Measurements from ENCODE around the gene RAET1L.
A peak's percentile ranks its signal among the peaks of the same experiment; 100 is the strongest.
"Not testable (repeated sequence)": the region's sequence is repeated elsewhere in the genome, so short reads cannot be mapped to it uniquely, and the experiment has no call there.

The RAET1L gene

GRCh38 chr6:150068720-150069648 is 43.7 kb upstream of the RAET1L start, which contains the start of gene ULBP3:
Gene ULBP3 (minus strand): TSS chr6:150069121. CDS start chr6:150069066, 55 bp downstream.
- DNase-seq (ENCODE audit: extremely low read depth, low read depth) = peak; percentile 81
- TF ChIP-seq, protein P1, sequence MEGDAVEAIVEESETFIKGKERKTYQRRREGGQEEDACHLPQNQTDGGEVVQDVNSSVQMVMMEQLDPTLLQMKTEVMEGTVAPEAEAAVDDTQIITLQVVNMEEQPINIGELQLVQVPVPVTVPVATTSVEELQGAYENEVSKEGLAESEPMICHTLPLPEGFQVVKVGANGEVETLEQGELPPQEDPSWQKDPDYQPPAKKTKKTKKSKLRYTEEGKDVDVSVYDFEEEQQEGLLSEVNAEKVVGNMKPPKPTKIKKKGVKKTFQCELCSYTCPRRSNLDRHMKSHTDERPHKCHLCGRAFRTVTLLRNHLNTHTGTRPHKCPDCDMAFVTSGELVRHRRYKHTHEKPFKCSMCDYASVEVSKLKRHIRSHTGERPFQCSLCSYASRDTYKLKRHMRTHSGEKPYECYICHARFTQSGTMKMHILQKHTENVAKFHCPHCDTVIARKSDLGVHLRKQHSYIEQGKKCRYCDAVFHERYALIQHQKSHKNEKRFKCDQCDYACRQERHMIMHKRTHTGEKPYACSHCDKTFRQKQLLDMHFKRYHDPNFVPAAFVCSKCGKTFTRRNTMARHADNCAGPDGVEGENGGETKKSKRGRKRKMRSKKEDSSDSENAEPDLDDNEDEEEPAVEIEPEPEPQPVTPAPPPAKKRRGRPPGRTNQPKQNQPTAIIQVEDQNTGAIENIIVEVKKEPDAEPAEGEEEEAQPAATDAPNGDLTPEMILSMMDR (IDR thresholded peaks at IDR 0.05; ENCODE audit: low read depth, low read length, missing control alignments) = peak; percentile 52
- peak within 1 kb of the TSS; percentile 60 for H3K4me3 ChIP-seq (replicated peaks; ENCODE audit: low read depth, low read length)

DNA sequence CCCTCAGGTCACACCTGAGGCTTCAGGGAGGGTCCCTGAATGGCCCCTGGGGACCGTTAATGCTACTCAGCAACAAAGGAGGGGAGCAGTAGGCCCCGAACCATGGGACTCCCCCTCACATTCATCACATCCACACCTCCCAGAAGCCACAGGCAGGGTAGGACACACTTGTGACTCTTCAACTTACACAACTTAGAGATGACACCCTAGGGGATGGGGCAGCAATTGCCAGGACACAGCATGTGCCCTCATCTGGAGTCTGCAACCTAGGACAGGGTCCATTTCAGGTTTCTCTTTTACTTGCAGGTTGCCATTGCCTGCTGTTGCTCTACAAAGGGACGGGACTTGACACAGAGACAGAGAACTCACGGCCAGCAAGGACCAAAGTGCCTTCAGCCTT is 42.8 kb upstream of the RAET1L start:
- TF ChIP-seq, protein P1 (IDR thresholded peaks at IDR 0.05; ENCODE audit: low read depth, low read length, missing control alignments) = no peak
- H3K4me3 ChIP-seq (replicated peaks; ENCODE audit: low read depth, low read length) = peak overlapping the region; percentile 60

DNA sequence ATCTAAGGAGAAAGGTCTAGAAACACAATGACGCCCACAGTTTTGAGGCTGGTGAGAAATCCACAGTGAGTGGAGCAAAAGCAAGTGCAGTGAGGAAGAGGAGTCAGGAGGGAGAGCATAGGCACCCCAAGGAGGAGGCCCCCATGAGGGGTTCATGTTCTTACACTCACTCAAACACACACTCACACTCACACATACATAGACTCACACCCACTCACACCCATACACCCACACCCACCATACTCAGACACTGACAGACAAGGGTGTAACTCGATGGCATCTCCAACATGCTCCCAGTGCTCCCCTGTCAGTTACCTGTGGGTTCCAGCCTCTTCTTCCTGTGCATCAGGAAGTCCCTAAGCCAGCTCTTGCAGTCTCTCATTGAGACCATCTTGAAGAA is 39.8 kb upstream of the RAET1L start:
- H3K4me3 ChIP-seq (replicated peaks; ENCODE audit: low read depth, low read length) = no peak overlapping the region
- no peak for DNase-seq (ENCODE audit: extremely low read depth, low read depth)
- TF ChIP-seq, protein P1 (IDR thresholded peaks at IDR 0.05; ENCODE audit: low read depth, low read length, missing control alignments) = no peak

More for the DNA sequence above, 42.8 kb upstream of the RAET1L start:
- no peak for DNase-seq (ENCODE audit: extremely low read depth, low read depth)

DNA sequence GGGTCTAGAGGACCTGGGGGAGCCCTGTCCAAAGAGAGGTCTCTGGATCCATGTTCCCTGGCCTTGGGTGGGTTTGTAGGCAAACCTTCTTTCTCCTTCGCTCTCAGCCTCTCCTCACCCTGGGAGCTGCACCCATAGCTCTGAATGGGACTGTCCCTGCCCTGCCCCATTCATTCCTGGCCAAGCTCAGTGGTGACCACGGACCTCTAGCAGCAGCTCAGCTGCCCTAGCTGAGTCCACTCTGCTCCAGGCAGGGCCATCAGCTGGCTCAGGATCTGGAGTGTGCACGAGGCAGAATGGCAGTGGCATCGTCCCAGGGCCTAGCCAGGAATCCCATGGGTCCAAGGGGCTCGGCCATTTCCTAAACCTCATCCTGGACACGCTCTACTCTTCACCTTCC is 38.3 kb upstream of the RAET1L start:
- DNase-seq (ENCODE audit: extremely low read depth, low read depth) = no peak
- TF ChIP-seq, protein P1 (IDR thresholded peaks at IDR 0.05; ENCODE audit: low read depth, low read length, missing control alignments) = no peak
- H3K4me3 ChIP-seq (replicated peaks; ENCODE audit: low read depth, low read length) = no peak overlapping the region

DNA sequence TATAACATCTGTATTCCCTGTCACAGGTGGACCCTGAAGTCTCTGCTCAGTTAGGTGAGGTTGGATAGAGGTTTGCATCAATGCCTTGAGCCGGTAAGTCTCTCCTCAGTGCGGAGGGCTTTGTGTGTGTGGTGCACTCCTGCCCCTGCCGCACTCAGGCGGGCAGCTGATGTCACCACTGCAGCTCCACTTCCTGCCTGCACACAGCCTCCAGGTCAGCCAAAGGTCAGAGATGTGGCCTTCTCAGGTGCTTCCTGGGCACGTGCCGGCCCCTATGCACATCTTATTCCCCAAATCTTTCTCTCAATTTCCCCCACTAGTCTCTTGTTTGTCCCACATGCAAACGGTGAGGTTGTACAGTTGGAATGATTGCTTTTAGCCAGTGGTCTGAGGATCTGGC is 34.6 kb upstream of the RAET1L start:
- not testable (repeated sequence) for DNase-seq (ENCODE audit: extremely low read depth, low read depth); H3K4me3 ChIP-seq (replicated peaks; ENCODE audit: low read depth, low read length)

- no peak overlapping the region for H3K4me3 ChIP-seq (replicated peaks; ENCODE audit: low read depth, low read length)
- TF ChIP-seq, protein P1 (IDR thresholded peaks at IDR 0.05; ENCODE audit: low read depth, low read length, missing control alignments) = no peak
- DNase-seq (ENCODE audit: extremely low read depth, low read depth) = no peak
Measured at GRCh38 chr6:150058986-150059385, 33.7 kb upstream of the RAET1L start.

DNA sequence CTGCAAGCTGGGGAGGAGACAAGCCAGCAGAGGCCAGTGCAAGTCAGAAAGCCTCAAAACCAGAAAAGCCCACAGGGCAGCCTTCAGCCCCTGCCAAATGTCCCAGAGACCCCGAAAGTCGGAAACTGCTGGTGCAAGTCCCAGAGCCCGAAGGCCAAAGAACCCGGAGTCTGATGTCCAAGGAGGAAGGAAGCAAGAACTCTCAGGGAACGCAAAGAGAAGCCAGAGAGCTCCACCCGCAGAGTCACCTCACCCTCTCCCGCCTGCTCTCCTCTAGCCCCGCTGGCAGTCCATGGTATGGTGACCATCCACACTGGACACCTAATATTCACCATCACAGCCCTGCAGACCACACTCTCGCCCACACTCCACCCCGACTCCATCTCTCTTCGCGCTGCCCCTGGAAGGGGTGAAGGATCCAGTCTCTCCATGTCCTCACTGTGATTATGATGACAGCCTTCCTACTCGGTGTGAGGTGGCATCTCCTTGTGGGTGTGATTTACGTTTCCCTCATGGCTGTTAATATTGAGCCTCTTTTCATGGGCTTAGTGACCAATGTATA is 33.0 kb upstream of the RAET1L start:
- TF ChIP-seq, protein P1 (IDR thresholded peaks at IDR 0.05; ENCODE audit: low read depth, low read length, missing control alignments) = no peak
- no peak for DNase-seq (ENCODE audit: extremely low read depth, low read depth)
- H3K4me3 ChIP-seq (replicated peaks; ENCODE audit: low read depth, low read length) = no peak overlapping the region

Data from HFF-Myc (cell line).